Left renal pelvis (tissue), 4 donors: ENCODE results near the gene ABLIM3. TPM values are rescaled to one million over a fixed set of nuclear protein-coding genes. Genes with fewer than 3 reads are reported as not detected.

ENCODE experiments used
- DNase-seq, 4 donors: peaks; one replicate each; pipeline ENCODE4 v3.0.0-alpha.2; 2013; ENCODE audit warnings: low read depth in 4 of 4, low spot score in 3 of 4
- polyA plus RNA-seq, 4 donors: library from polyadenylated mRNA; unstranded; fragments of 120-200 nt; gene quantifications; one replicate each; pipeline ENCODE4 v1.2.1, GENCODE V29; 2013; ENCODE audit not compliant: insufficient read length in 4 of 4

ABLIM3 gene
- polyA plus RNA-seq, 4 donors, result 1.3 to 7.6 (median 2.2) TPM

GRCh38 chr5:149273950-149274349 lies 132.7 kb downstream of the ABLIM3 start:
- no peak for DNase-seq

DNA sequence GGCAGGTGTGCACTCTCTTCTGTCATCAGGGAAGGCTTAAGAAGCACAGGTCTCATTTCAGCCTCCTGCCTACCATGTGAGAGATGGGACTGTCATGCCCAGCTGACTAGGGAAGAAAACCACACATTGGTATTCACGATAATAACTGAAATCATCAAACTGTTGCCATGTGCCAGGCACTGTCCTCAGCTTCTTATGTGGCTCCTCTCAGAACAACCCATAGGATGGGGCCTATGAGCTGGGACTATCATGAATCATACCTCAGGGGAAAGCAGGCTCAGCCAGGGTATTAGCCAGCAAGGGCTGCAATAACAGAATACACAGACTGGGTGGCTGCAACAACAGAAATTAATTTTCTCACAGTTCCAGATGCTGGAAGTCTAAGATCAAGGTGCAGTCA lies 133.6 kb downstream of the ABLIM3 start:
- no peak for DNase-seq

DNA sequence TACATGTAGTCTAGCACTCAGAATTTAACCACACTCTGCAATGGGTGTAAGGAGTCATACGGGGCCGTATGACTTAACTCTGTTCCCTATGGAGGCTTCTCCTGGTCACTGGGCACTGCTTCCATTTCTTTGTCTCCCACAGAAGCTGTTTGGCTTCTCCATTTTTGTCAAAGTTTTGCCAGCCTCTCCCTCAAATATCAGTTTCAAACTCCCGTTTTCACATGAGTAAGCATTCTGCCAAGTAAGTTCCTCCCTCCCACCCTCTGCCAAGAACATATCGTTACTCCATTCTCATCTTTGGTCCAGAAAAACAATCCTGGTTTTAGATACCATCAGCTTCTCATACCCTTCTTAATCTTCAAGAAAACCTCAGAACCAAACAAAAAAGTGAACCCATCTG lies 136.5 kb downstream of the ABLIM3 start:
- no peak for DNase-seq

- no peak for DNase-seq
These were observed 137.3 kb downstream of the ABLIM3 start for GRCh38 chr5:149278451-149279210.

- DNase-seq, result no peak
These were observed 138.4 kb downstream of the ABLIM3 start for GRCh38 chr5:149279661-149280060.

- no peak for DNase-seq
These were observed 138.8 kb downstream of the ABLIM3 start for GRCh38 chr5:149280124-149280523.

DNA sequence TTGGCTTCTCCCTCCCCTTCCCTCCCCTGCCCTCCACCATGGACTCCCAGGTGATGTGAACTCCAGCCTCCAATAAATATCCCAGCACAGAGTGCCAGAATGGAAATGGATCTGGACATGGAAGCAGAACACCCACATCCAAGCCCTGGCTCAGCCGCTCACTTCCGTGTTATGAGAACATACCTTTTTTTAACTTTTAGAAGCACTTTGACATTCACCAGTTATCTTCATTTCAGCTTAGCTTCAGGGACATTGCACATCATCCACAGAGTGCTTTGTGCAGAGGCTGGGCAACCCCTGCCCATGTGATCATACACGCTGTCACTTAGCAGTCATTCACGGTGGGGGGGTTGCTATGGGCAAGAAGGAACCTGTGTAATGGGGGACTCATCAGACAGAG lies 139.5 kb downstream of the ABLIM3 start:
- no peak for DNase-seq

- DNase-seq, result no peak
These were observed 141.0 kb downstream of the ABLIM3 start for GRCh38 chr5:149282027-149282965.

DNA sequence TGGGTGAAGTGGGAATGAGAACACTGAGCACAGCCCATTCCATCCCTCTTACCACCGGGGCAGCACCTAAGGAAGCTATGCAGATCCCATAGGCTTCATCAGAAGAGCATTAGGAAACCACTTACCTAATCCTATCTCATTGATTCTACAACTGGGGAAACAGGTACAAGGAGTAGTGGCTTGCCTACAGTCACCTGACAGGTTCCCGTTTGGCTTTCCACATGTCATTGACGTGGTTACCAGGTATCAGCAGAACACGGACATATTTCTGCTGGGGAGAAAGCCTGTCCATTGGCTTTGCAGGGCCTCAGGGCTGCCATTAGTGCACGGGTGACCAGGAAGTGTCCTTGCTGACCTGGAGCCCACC lies 141.7 kb downstream of the ABLIM3 start:
- no peak for DNase-seq

DNA sequence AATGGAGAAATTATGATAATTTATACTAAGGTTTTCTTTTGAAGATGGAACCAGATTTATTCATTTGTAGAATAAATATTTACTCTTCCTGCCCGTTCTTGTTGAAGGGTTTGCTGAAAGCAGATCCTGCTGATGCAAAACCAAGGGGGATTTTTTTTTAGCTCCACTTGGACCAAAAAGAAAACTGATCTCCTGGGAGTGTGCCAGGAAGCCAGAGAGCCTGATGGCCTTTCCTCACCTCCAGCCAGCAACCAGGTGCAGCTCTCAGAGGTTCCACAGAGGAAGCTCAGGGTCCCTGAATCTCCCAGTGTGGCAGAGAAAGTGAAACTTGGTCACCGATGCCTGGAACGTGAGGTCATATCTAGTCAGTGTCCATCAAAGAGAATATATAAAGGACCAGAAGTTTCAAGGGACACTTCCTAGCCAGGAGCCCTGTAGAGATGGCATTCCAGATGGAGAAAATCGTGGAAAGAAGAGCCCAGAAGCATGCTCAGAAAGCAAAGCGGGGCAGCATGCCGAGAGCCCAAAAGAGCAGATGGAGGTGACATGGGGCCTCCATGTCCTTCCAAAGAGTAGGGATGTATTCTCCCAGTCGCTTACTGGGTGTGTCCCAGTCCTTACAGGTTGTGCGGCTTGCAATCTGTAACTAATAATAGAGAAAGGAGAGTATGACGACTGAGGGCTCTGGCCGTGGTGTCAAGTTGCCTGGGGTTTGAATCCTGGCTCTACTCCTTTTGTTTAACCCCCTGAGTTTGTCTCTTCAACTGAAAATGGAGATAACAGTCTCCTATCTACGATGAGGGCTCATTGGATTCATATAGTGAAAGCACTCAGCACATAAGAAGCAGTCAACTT lies 142.6 kb downstream of the ABLIM3 start:
- DNase-seq, result no peak

- DNase-seq, result no peak
These were observed 143.2 kb downstream of the ABLIM3 start for GRCh38 chr5:149284501-149284900.

- no peak for DNase-seq
These were observed 143.9 kb downstream of the ABLIM3 start for GRCh38 chr5:149285153-149285552.

GRCh38 chr5:149288436-149288835 lies 147.1 kb downstream of the ABLIM3 start:
- no peak for DNase-seq

DNA sequence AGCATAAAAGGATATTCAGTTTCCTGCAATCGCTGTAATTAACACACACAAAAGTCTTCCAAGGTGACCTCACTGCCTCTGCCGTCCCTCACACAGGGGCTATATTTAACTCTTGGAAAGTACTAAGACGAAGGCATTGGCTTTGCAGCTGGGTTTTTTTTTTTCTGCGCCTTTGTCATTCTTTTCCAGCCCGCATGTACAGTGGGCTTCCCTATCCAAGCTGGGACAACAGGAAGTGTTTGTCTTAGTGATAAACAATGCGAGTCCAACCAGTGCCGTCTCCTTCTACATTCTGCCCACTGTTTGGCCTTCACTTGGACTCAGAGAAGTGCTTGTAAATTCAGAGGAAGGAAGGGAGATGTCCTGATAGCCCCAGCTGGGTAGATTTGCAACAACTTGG lies 148.0 kb downstream of the ABLIM3 start:
- no peak for DNase-seq

GRCh38 chr5:149294872-149295829 lies 153.9 kb downstream of the ABLIM3 start:
- no peak for DNase-seq

- DNase-seq, result no peak
These were observed 156.2 kb downstream of the ABLIM3 start for GRCh38 chr5:149297340-149298025.

- no peak for DNase-seq
These were observed 156.9 kb downstream of the ABLIM3 start for GRCh38 chr5:149298163-149298562.

GRCh38 chr5:149298842-149299404 lies 157.6 kb downstream of the ABLIM3 start:
- no peak for DNase-seq
